A549 (cell line): Measurements from ENCODE around the gene DSCAM. TPM values are rescaled to one million over a fixed set of nuclear protein-coding genes. Genes with fewer than 3 reads are reported as not detected.

Source experiments
- ATAC-seq, 2 experiments: fragments of 200-7000 bp in 1 of 2; fragments of >200 bp in 1 of 2; cut with Nextera tagmentation in 1 of 2; cut with Tn5 transposase in 1 of 2; 3 replicates each; pipeline versions ENCODE4 v1.8.0 to v1.9.1; 2018 to 2020; ENCODE audit warnings: mild to moderate bottlenecking in 1 of 2, moderate library complexity in 1 of 2
- CTCF ChIA-PET: fragments of 300-600 bp; sonication (Branson Sonifier 250); formaldehyde crosslinking; extraction: SDS; loops from one replicate; lab custom pipeline; 2021; ENCODE audit warnings: antibody characterized with exemption, inconsistent platforms; lab: Yijun Ruan, JAX
- POLR2A ChIA-PET: fragments of 350-600 bp; formaldehyde crosslinking; extraction: SDS; loops from one replicate; lab custom pipeline; 2021; ENCODE audit warnings: antibody characterized with exemption, inconsistent platforms; lab: Yijun Ruan, JAX
- DNase-seq, 2 experiments: peaks; one replicate each; pipeline versions ENCODE4 v3.0.0 to v3.0.0-alpha.2; 2011 to 2016; ENCODE audit warnings: low read depth in 1 of 2, low spot score in 1 of 2
- FAIRE-seq: peaks from 2 replicates; lab custom pipeline; 2011; peaks lifted over from hg19 to GRCh38; lab: Jason Lieb, UNC
- H3K27ac ChIP-seq, 2 experiments: fragments of >200 bp; sonication (Bioruptor Twin); formaldehyde crosslinking; 3 replicates each; pipeline ENCODE4 v1.5.1; 2016 to 2017
- H3K4me1 ChIP-seq: fragments of >200 bp; sonication (Bioruptor Twin); formaldehyde crosslinking; 3 replicates; pipeline ENCODE4 v1.6.1; 2016
- H3K4me2 ChIP-seq: fragments of >200 bp; sonication (Bioruptor Twin); formaldehyde crosslinking; 3 replicates; pipeline ENCODE4 v1.6.1; 2016
- H3K4me3 ChIP-seq: fragments of >200 bp; sonication (Bioruptor Twin); formaldehyde crosslinking; 3 replicates; pipeline ENCODE4 v1.5.1; 2016
- H3K9me3 ChIP-seq: fragments of >200 bp; sonication (Bioruptor Twin); formaldehyde crosslinking; 3 replicates; pipeline ENCODE4 v1.6.1; 2016
- CBX2 ChIP-seq: fragments of 200-600 bp; sonication (generic); IDR thresholded peaks from 2 replicates; pipeline ENCODE4 v1.6.1; 2016; ENCODE audit warnings: low read depth, mild to moderate bottlenecking, borderline replicate concordance
- CHD2 ChIP-seq: fragments of 150-350 bp; IDR thresholded peaks from 2 replicates; pipeline ENCODE4 v1.6.1; 2014; ENCODE audit warnings: low read length; ENCODE audit not compliant: partially characterized antibody
- CHD4 ChIP-seq: fragments of 200-600 bp; sonication (generic); IDR thresholded peaks from 2 replicates; pipeline ENCODE4 v1.6.1; 2016; ENCODE audit warnings: antibody characterized with exemption, mild to moderate bottlenecking, borderline replicate concordance
- EHF ChIP-seq: fragments of 250-450 bp; sonication (Bioruptor Pico); IDR thresholded peaks from 2 replicates; pipeline ENCODE4 v1.5.0; 2020; ENCODE audit warnings: mild to moderate bottlenecking
- EP300 ChIP-seq, 2 experiments: fragments of >200 bp; sonication (Bioruptor Twin); formaldehyde crosslinking; IDR thresholded peaks; 2 replicates in 1 of 2; 3 replicates in 1 of 2; pipeline ENCODE4 v1.6.1; 2016 to 2017
- FOSB ChIP-seq: fragments of 250-450 bp; sonication (Bioruptor Pico); IDR thresholded peaks from 2 replicates; pipeline ENCODE4 v1.5.0; 2020; ENCODE audit warnings: mild to moderate bottlenecking, moderate library complexity
- FOXS1 ChIP-seq: fragments of 250-450 bp; sonication (Bioruptor Pico); IDR thresholded peaks from 2 replicates; pipeline ENCODE4 v1.5.0; 2020; ENCODE audit warnings: mild to moderate bottlenecking, moderate library complexity
- HEYL ChIP-seq: fragments of 250-450 bp; sonication (Bioruptor Pico); IDR thresholded peaks from 2 replicates; pipeline ENCODE4 v1.8.0; 2021; ENCODE audit warnings: mild to moderate bottlenecking, moderate library complexity
- RAD21 ChIP-seq, 2 experiments: fragments of >200 bp in 1 of 2; sonication (Bioruptor Twin) in 1 of 2; formaldehyde crosslinking in 1 of 2; IDR thresholded peaks in 1 of 2; conservative IDR thresholded peaks in 1 of 2; 2 replicates in 1 of 2; 3 replicates in 1 of 2; pipeline ENCODE4 v1.6.1; 2012 to 2018; ENCODE audit warnings: inconsistent platforms in 1 of 2
- RCOR1 ChIP-seq: fragments of 150-350 bp; IDR thresholded peaks from 2 replicates; pipeline ENCODE4 v1.6.1; 2014; ENCODE audit warnings: antibody characterized with exemption, low read length, low read depth
- SMC3 ChIP-seq: fragments of >200 bp; sonication (Bioruptor Twin); formaldehyde crosslinking; IDR thresholded peaks from 3 replicates; pipeline ENCODE4 v1.6.1; 2018; ENCODE audit warnings: inconsistent platforms
- ZC3H11A ChIP-seq: fragments of 450-650 bp; IDR thresholded peaks from 2 replicates; pipeline ENCODE4 v1.6.1; 2014; ENCODE audit warnings: antibody characterized with exemption, mild to moderate bottlenecking
- WGBS: methylation state at CpG from one replicate; pipeline ENCODE4 v1.1.6; 2017; ENCODE audit errors: missing lambda C conversion rate; 5-methylcytosine and 5-hydroxymethylcytosine counted together
- polyA plus RNA-seq, 4 experiments: library from polyadenylated mRNA; depleted of rRNA in 3 of 4; stranded (reverse); fragments of >200 nt; fragmentation: RNase III in 1 of 4; extraction: RNeasy Plus Mini Kit Qiagen cat#74134 plus additional on column Dnase treatment in 1 of 4; gene quantifications; 2 replicates in 3 of 4; 3 replicates in 1 of 4; pipeline ENCODE4 v1.2.3, GENCODE V29; 2011 to 2017
- TF ChIP-seq, protein P1 (sequence below): fragments of 200-600 bp; sonication (generic); IDR thresholded peaks from 2 replicates; pipeline ENCODE4 v1.6.1; 2016; ENCODE audit warnings: antibody characterized with exemption, mild to moderate bottlenecking, moderate library complexity
- TF ChIP-seq, protein P2 (sequence below): IDR thresholded peaks from 2 replicates; pipeline ENCODE4 v1.6.1; 2012
- TF ChIP-seq, protein P3 (sequence below): IDR thresholded peaks from 2 replicates; pipeline ENCODE4 v1.6.1; 2012; ENCODE audit warnings: low read depth, borderline replicate concordance
- TF ChIP-seq, protein P4 (sequence below): fragments of >200 bp; sonication (Bioruptor Twin); formaldehyde crosslinking; IDR thresholded peaks from 3 replicates; pipeline ENCODE4 v1.5.1; 2016

The DSCAM gene
- polyA plus RNA-seq, 2 of the 4 experiments (the other 2 are of a cell fraction), result not detected

DNA sequence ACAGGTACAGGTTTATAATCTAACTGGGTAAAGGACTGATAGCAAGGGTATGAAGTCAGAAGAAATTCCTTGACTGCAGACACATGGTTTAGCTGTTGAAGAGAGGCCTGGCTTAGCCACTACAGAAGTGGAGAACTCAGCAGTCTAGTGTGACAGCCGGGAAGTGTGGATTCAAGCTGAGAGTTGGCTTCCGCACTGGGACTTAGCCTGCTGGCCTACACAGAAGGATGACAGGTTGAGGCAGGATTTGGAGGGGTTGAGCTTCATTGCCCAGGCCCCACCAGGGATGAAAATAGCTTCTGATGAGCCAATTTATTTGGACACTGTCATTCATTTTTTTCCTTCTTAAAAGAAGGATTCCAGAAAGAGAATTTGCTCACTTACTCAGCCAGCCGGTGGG lies 695.3 kb downstream of the DSCAM start:
- TF ChIP-seq HEYL (no peak), RAD21 (conservative IDR thresholded peaks at IDR 0.05 in 1 of 2, IDR thresholded peaks at IDR 0.05 in 1 of 2) (no peak), FOXS1 (CRISPR knock-in tag) (no peak), SMC3 (no peak), CHD4 (no peak), EP300 (IDR thresholded peaks at IDR 0.05) (no peak), RCOR1 (no peak), FOSB (CRISPR knock-in tag) (no peak), CHD2 (no peak), ZC3H11A (no peak), EHF (CRISPR knock-in tag) (no peak)
- TF ChIP-seq, protein P1, sequence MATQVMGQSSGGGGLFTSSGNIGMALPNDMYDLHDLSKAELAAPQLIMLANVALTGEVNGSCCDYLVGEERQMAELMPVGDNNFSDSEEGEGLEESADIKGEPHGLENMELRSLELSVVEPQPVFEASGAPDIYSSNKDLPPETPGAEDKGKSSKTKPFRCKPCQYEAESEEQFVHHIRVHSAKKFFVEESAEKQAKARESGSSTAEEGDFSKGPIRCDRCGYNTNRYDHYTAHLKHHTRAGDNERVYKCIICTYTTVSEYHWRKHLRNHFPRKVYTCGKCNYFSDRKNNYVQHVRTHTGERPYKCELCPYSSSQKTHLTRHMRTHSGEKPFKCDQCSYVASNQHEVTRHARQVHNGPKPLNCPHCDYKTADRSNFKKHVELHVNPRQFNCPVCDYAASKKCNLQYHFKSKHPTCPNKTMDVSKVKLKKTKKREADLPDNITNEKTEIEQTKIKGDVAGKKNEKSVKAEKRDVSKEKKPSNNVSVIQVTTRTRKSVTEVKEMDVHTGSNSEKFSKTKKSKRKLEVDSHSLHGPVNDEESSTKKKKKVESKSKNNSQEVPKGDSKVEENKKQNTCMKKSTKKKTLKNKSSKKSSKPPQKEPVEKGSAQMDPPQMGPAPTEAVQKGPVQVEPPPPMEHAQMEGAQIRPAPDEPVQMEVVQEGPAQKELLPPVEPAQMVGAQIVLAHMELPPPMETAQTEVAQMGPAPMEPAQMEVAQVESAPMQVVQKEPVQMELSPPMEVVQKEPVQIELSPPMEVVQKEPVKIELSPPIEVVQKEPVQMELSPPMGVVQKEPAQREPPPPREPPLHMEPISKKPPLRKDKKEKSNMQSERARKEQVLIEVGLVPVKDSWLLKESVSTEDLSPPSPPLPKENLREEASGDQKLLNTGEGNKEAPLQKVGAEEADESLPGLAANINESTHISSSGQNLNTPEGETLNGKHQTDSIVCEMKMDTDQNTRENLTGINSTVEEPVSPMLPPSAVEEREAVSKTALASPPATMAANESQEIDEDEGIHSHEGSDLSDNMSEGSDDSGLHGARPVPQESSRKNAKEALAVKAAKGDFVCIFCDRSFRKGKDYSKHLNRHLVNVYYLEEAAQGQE, result no peak
- TF ChIP-seq, all 56 proteins: peak for 0
- CTCF ChIA-PET, result interaction anchor here (0.6 kb wide), 1 partner anchor 60 kb away, joined by 3 read pairs; no protein-coding TSS in a partner anchor
- Histone ChIP-seq H3K4me3 (no peak overlapping the region), H3K27ac (no peak overlapping the region), H3K9me3 (no peaks in the 10 kb centered on the region), H3K4me1 (no peaks in the 10 kb centered on the region), H3K4me2 (no peak overlapping the region)
- DNase-seq (no peak), ATAC-seq (no peak), FAIRE-seq (no peak)
- 3% methylated on average over 3 of the region's 3 CpGs for WGBS
- POLR2A ChIA-PET, result no interaction called here

DNA sequence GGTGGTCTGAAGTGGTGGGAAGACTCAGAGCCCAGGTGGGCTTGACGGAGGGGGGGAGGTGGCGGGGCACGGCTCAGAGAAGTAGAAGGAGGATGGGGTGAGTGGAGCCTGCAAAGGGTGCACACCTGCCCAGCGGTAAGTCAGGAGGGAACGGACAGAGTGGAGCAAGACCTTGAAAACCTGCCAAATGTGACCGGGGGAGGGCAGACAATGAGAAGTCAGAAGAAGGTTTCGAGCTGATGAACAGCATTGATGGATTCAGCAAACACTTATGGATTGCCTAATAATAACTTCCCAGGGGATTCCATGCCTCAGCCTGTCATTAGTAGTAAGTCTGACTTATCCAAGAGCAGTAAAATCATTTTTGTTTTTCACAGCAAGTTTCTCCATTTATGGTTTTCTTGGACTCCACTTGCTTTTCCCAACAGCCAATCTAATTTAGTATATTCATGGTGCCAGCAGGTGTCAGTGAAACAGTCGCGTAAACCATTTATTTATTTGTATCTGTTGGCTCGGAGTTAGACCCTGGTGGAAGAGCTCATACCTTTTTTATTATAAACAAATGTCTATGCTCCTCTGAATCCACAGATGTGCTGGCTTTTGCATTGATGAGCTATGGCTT lies 700.6 kb downstream of the DSCAM start:
- ChIA-PET CTCF (interaction anchor here (0.9 to 1.7 kb wide), 2 partner anchors 8 to 10 kb away, joined by 3 to 4 read pairs; no protein-coding TSS in a partner anchor), POLR2A (no interaction called here)
- 15% methylated on average over 7 of the region's 10 CpGs for WGBS
- no peak for ATAC-seq
- Histone ChIP-seq H3K9me3 (no peaks in the 10 kb centered on the region), H3K4me3 (no peak overlapping the region), H3K27ac (no peak overlapping the region), H3K4me2 (no peak overlapping the region), H3K4me1 (no peaks in the 10 kb centered on the region)
- no peak for TF ChIP-seq FOSB (CRISPR knock-in tag)
- TF ChIP-seq, protein P2, sequence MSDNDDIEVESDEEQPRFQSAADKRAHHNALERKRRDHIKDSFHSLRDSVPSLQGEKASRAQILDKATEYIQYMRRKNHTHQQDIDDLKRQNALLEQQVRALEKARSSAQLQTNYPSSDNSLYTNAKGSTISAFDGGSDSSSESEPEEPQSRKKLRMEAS, result no peak
- no peak for TF ChIP-seq CBX2
- no peak for DNase-seq
- FAIRE-seq, result no peak

DNA sequence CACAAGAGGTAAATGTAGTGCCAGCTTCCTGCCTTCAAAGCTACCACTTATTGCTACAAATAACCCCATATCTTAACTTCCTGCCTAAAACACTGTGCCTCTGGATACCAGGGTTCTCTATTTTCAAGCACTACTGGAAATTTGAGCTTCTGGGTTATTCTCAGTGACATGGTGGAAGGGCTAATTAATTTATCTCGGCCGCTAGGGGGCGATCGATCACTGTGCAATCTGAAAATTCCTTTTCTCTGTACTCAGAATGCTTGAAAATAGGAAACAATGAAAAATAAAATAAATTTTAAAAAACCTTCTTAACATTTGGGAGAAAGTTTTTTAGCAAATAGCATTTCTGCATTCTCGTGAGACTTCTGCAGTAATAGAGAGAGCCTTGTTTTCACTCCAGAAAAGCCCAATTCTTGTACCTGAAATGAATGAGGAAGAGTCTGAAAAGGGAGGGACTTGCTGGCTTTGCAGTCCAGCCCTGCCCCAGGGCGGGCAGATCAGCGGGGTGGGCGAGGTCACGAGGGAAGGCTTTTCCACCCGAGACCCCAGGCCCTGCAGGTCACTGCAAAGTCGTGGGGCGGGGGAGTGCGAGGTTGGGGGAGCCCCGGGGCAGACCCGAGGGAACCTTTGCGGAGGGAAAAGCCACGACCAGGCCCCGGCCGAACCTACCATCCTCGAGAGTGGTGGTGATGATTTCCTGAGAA lies 703.0 kb downstream of the DSCAM start:
- FAIRE-seq, result no peak

More for the DNA sequence above, 703.0 kb downstream of the DSCAM start:
- DNase-seq, result peak in 1 of 2 experiments; percentile 33
- no peak overlapping the region for H3K4me3 ChIP-seq
- TF ChIP-seq RAD21 (conservative IDR thresholded peaks at IDR 0.05 in 1 of 2, IDR thresholded peaks at IDR 0.05 in 1 of 2), result peak; percentile 63 to 67; a peak in 4 of 5 replicates
- TF ChIP-seq, protein P3, sequence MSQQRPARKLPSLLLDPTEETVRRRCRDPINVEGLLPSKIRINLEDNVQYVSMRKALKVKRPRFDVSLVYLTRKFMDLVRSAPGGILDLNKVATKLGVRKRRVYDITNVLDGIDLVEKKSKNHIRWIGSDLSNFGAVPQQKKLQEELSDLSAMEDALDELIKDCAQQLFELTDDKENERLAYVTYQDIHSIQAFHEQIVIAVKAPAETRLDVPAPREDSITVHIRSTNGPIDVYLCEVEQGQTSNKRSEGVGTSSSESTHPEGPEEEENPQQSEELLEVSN, result no peak
- peak; percentile 32; the same call in 1 of the 3 replicates for TF ChIP-seq SMC3
- TF ChIP-seq, protein P4, sequence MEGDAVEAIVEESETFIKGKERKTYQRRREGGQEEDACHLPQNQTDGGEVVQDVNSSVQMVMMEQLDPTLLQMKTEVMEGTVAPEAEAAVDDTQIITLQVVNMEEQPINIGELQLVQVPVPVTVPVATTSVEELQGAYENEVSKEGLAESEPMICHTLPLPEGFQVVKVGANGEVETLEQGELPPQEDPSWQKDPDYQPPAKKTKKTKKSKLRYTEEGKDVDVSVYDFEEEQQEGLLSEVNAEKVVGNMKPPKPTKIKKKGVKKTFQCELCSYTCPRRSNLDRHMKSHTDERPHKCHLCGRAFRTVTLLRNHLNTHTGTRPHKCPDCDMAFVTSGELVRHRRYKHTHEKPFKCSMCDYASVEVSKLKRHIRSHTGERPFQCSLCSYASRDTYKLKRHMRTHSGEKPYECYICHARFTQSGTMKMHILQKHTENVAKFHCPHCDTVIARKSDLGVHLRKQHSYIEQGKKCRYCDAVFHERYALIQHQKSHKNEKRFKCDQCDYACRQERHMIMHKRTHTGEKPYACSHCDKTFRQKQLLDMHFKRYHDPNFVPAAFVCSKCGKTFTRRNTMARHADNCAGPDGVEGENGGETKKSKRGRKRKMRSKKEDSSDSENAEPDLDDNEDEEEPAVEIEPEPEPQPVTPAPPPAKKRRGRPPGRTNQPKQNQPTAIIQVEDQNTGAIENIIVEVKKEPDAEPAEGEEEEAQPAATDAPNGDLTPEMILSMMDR, result peak; percentile 53
- peak in 1 of 2 experiments; percentile 68; a peak in 3 of 6 replicates for ATAC-seq
- 22% methylated on average over 16 of the region's 20 CpGs for WGBS
- H3K4me2 ChIP-seq, result no peak overlapping the region
- no peak overlapping the region for H3K27ac ChIP-seq
- CTCF ChIA-PET, result interaction anchor here (0.6 to 1.7 kb wide), 21 partner anchors 9 to 992 kb away, joined by 3 to 13 read pairs (median 3); no protein-coding TSS in a partner anchor
- POLR2A ChIA-PET, result no interaction called here
- no peaks in the 10 kb centered on the region for H3K9me3 ChIP-seq
- no peaks in the 10 kb centered on the region for H3K4me1 ChIP-seq
